Epithelial cell of proximal tubule (primary cell): Measurements from ENCODE around the gene CES3. TPM values are rescaled to one million over a fixed set of nuclear protein-coding genes. Genes with fewer than 3 reads are reported as not detected.

ENCODE experiments used
- DNase-seq: peaks from one replicate; pipeline ENCODE4 v3.0.0-alpha.2; 2011; ENCODE audit warnings: low read depth
- H3K4me3 ChIP-seq: 2 replicates; pipeline ENCODE4 v1.5.1; 2011; ENCODE audit warnings: low read depth, mild to moderate bottlenecking, low read length
- CTCF ChIP-seq: conservative IDR thresholded peaks from 2 replicates; pipeline ENCODE4 v1.5.1; 2012; ENCODE audit warnings: low read depth, mild to moderate bottlenecking, low read length
- total RNA-seq: library from RNA; depleted of rRNA; stranded (reverse); fragments of >200 nt; gene quantifications from 2 replicates; pipeline ENCODE4 v1.2.3, GENCODE V29; 2015

The CES3 gene
- total RNA-seq, 1 donor from 2014 or later, result 0.75 TPM

- no peak overlapping the region for H3K4me3 ChIP-seq
- TF ChIP-seq CTCF, result no peak
- DNase-seq, result no peak
These were observed 15.1 kb upstream of the CES3 start for GRCh38 chr16:66945939-66946338.

- DNase-seq, result no peak
- H3K4me3 ChIP-seq, result no peak overlapping the region
- TF ChIP-seq CTCF, result no peak
These were observed 14.5 kb upstream of the CES3 start for GRCh38 chr16:66946541-66946940.

GRCh38 chr16:66946974-66947301 lies 14.1 kb upstream of the CES3 start:
- no peak for DNase-seq
- TF ChIP-seq CTCF, result no peak
- H3K4me3 ChIP-seq, result no peak overlapping the region

- peak; percentile 87 for TF ChIP-seq CTCF
- DNase-seq, result no peak
- H3K4me3 ChIP-seq, result peak overlapping the region; percentile 51
These were observed 13.6 kb upstream of the CES3 start for GRCh38 chr16:66947302-66948065.

- peak overlapping the region; percentile 51 for H3K4me3 ChIP-seq
- no peak for TF ChIP-seq CTCF
- no peak for DNase-seq
These were observed 12.8 kb upstream of the CES3 start for GRCh38 chr16:66948134-66948836.

GRCh38 chr16:66948837-66949225 lies 12.2 kb upstream of the CES3 start:
- DNase-seq, result no peak
- no peak overlapping the region for H3K4me3 ChIP-seq
- no peak for TF ChIP-seq CTCF

- no peak for DNase-seq
- TF ChIP-seq CTCF, result no peak
- no peak overlapping the region for H3K4me3 ChIP-seq
These were observed 11.6 kb upstream of the CES3 start for GRCh38 chr16:66949472-66949871.
